Fibroblast of gingiva (primary cell): ENCODE measurements around the gene HTR6.
"Not testable (repeated sequence)": the region's sequence is repeated elsewhere in the genome, so short reads cannot be mapped to it uniquely, and the experiment has no call there.

Source experiments
- DNase-seq: peaks from one replicate; pipeline ENCODE4 v3.0.0-alpha.2; 2011; ENCODE audit warnings: low read depth

HTR6 gene

DNA sequence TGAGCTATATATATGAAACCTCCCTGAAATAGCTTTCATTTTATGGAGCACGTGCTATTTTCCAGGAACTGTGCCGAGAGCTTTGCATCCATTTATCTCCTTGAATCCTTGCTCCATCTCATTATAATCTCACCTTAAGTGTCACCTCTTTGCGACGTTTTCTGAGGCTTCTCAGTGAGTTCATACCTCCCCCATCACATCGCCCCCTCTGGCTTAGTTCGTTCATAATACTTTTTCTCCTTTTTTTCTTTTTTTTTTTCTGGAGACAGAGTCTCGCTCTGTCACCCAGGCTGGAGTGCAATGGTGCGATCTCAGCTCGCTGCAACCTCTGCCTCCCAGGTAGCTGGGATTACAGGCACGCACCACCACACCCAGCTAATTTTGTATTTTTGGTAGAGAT, 25.4 kb upstream of the HTR6 start:
- DNase-seq, result not testable (repeated sequence)

DNA sequence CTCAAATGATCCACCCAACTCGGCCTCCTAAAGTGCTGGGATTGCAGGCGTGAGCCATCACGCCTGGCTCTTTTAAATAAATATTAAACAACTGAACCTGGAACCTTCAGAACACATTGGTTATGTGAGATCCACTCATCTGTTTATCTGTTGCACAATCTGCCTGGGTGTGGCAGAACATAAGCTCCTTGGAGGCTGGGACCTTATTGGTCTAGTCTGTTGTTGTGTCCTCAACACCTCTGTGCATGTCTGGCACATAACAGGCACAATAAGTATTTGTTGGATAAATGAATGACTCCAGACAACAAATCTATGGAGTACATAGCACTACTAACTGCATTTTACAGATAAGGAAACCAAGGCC, 24.7 kb upstream of the HTR6 start:
- DNase-seq, result peak; percentile 49

DNA sequence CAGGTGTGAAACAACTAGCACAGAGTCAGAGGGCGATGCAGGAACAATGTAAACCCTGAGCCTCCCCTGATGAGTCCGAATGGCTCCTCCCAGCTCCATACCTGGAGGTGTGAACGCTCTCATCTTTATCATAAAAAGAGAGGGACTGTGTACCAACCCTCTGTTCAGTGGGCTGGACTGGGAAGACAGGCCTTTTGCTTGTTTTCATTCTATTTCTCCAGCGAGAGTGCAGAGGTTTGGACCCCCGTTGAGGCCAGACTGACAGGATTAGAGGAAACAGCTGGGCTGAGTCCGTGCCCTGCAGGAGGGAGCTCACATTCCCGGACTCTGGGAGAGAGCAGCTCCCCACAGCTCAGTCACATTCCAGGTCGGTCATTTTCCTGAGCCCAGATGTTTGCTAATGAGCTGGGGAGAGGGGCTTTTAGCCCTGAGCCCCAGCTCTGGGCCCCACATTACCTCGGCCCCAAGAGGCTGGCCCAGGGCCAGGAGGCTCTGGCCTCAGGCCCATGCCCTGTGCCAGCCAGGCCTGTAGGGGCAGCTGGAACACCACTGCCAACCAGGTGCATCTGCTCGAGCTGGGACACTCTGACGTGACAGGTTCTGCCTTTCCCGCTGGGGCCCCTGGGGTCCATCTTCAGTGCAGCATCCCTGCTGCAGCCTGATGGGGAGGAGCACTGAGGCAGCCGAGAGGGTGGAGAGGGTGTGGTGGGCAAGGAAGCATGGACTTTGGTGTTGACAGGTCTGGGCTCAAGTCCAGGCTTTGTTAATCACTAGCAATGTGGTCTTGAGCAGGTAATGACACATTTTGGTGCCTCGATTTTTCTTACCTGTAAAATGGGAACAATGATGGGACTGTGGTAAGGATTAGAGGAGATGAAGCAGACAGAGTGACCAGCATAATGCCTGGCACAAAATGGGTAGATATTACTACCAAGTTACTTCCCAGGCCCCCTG, 24.0 kb upstream of the HTR6 start:
- DNase-seq, result no peak

DNA sequence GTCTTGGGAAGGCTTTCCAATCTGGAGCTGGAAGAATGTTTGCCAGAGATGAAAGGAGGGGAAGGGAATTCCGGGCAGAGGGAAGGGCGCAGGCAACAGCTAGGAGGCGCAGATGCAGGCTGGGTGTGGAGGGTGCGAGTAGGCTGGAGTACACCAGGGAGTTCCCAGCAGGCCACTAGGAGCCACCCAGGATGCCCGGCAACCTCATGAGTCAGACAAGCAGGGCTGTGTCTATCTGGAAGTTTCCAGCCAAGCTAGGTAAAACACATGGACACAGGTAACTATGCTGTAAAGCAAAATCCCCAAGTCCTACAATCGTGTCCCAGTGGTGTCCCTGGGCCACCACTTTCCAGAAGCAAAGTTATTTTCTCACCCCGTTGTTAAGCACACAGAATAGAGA, 21.6 kb upstream of the HTR6 start:
- DNase-seq, result no peak

DNA sequence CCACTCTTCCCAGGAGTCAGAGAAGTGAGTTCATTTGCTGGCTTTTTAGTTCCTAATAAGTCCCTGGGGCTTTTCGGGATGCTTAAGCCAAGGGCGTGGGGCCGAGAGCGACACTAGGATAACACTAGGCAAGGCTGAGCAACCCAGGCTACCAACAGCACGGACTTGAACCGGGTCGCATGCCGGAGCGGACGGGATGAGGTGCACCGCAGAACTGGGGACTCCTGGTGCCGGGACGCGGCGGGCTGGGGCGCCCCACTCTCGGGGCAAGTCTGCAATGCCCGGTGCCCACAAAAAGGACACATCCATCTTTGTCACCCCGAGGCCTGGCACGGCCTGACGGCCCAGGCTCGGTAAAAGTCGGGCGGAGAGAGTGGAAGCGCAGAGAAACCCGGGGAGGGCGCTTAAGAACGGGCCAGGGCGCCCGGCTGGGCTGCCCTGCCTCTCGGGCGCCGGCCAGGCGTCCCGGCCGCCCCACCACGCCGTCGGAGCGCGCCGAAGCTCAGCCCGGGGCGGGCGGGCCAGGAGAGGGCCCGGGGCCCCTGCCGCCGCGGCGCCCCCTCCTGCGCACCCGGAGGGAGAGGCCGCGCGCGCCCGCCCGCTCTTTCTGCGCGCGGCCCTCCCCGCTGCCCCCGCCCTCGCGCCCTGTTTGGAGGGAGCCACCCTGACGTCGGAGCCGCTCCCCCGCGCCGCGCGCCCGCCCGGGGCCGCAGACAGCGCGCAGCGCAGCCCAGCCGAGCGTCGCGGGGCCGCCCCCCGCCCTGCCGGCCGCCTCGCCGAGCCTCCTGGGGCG, 20.9 kb upstream of the HTR6 start, which contains the start of gene NBL1:
NBL1 (plus strand) TSS at position 710 of the 793 bp plus-strand sequence. CDS start 10,720 bp downstream, outside the sequence.
- peak; percentile 69 for DNase-seq

DNA sequence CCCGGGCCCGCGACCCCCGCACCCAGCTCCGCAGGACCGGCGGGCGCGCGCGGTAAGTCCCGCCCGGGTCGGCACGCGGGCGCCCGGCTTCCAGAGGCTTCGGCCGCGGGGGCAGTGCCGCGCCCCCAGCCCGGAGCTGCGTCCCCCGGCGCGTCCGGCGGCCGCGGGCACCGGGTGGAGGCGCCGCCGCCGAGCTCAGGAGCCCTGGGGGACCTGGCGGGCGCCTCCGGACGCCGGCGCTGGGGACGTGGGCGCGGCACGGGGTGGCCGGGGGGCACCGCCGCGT, 20.3 kb upstream of the HTR6 start:
- DNase-seq, result no peak

DNA sequence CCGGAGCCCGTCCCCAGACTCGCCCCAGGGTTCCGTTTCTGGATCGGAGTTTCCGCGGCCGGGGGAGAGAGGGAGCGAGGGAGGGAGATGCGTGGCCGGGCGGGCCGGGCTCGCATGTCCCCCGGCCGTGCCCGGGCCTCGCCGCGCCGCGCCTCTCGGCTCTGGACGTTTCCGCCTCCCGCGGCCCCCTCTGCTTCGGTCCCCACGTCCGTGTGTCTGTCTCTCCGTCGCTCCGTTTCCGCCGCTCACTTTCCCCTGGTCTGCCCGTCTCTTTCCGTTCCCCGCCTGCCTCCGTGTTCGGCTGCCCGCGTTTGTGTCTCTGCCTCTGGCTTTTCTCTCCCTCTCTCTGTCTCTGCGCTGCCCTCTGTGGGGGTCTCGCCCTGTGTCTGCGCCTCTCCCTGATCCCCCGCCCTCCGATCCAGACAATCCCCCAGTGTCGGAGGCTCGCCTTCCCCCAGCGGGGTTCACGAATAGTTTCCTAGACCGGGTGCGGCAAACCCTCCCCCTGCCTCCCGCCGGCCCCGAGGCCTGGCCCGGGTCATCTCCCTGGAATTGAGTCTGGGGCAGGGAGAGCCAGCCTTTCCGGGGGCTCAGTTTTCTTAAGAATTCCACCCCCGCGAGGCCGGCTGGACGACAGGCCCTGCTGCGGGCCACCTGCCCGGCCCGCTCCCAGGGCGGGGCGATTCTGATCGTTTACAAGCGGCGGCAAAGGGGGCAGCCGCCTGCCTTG, 19.8 kb upstream of the HTR6 start:
- no peak for DNase-seq

DNA sequence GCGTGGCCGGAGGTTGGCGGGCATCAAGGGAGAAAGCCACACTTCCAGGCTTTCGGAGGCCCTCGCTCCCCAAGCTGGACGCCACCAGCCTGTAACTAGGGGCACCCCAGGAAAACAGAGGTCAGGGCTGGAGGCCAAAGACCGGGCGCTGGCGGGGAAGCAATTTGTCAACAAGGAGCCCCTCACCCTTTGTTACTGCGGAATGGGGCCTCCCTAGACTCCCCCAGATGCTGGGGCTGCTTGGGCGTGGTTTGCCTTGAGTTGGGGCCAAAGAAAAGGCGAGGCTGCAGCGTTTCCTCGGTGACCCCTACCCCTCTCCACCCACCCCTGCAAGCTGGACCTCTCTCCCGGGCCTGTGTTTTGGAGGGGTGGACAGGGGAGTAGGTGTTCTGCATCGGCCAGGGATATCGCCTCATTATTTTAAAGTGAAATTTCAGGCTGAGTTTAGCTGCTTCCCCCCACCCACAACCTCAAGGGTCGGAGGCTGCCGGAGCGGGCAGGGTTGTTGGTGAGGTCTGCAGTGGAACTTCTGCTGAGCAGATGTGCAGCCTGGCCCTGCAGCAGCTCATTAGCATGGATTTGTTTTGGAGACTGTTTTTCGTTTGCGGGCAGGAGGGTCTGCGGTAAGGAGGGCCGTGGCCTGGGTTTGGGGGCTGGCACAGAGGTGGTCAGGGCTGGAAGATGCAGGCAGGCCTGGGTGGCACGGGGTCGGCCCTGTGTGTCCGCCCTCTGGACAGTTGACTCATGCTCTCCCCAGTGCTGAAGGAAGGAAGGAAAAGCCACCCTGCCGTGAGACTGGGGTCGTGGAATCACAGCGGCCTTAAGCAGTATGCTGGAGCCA, 19.0 kb upstream of the HTR6 start:
- DNase-seq, result no peak

DNA sequence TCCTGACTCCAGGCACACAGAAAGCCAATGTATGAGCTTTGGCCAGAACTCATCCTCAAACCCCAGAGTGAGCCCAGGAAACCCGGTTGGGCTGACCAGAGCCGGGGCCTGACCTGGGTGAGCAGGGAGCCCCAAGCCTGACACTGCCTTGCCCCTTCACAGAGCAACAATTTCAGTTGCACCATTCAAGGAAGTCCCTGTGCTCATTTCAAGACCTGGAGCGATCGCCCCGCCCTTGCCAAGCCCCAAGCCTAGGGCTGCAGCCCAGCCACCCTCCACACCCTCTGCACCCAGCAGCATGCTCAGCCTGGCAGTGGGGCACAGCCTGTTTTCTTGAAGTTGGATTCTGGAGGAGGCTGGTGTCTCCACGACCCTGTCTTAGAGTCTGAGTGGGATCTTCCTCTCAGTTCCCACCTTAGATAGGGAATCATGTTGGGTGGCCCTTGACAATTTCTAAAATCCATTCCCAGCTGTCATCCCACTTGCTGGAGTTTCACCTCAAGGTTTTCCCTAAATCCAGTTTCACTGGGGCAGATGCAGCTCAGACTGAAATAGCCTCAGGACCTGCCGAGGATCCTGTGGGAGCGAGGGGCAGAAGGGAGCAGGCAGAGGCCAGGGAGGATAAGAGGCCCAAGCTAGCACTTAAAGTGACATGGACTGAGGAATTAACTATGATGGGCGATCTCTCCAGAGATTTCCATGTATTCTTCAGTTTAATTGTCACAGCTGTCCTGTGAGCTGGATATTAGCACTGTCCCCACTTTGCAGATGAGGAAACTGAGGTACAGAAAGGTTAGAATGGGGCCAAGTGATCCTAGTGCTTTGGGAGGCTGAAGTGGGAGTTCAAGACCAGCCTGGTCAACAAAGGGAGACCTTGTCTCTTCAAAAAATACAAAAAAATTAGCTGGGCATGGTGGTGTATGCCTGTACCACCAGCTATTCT, 18.0 kb upstream of the HTR6 start:
- no peak for DNase-seq

DNA sequence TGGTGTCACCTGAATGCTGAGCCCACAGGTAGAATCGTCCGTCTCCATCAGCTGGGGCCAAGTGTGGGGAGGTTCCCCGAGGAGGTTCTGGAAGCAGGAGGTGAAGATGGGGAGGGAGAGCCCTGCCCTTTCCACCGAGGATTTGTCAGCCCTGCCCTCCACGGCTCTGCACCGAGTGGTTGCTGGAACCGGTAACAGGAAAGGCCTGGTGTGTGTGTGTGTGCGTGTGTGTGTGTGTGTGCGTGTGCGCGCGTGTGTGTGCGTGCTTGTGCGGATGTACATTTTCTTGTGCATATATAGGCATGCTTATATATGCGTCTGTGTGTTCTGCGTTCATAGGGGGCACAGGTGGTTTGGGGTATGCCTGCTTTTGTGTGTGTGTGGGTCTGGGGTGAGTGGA, 17.0 kb upstream of the HTR6 start:
- DNase-seq, result no peak

DNA sequence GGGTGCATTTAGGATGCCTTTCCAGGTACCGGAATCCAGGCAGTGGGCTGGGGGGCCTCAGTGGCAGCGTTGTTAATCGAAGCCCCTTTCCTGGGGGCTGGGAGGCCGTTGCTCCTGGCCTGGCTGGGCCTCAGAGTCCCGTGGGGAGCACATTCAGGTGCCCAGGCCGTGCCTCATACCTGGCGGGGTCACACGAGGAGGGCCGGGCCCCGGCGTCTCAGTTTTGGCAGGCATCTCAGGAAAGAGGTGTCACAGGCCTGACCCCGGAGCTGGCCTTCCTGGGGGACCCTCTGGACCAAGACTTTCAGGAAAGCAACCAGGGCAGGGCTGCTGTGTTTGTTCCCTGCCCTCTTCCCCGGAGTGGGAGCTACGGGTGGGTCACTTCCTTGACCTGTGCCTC, 16.4 kb upstream of the HTR6 start:
- no peak for DNase-seq

DNA sequence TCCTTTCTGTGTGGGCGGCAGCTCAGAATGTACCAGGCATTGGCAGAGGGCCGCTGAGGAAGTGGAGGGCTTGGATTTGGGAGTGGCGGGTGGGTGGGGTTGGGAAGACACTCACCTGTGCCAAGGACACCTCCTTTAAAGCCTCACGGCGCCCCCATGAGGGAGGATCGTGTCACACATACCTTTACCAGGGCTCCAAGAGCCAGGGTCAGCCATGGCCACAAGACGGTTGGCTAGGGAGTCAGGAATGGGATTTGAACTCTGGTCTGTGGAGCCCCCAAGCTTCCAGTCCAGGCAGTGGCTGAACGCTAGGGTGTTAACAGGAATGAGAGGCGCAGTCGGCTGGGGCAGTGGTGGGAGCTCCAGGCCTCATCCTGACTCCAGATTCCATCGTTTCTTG, 16.0 kb upstream of the HTR6 start:
- DNase-seq, result no peak

DNA sequence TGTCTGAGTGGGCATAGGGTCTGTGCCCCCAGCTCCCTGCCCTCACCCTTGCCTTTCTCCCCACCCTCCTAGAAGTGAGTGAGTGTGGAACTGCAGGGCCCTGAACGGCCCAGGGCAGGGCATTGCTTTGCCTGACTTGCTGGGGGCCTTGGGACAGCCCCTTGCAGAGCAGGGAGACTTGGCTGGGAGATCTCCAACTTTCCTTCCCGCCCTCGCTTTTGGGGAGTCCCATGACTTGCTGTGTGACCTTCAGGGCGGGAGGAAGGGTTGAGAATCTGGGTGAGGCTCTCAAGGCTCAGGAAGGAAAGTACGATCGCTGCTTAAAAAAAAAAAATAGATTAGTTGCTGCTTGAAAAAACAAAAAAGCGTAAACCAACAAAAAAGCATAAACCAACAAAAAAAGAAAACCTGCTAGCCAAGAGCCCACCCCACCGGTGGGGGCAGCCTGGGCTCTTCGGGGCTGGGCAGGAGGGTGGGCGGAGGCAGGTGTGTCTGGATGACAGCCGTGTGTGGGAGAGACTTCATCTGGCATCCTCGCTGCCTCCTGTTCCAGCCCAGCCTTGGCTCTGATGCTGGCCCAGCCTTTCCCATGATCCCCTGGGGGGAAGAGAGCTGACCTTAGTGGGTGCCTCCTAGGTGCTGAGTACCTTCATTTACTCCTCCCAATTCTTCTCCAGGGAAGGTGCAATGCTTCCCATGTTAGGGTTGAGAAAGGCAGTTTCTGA, 14.1 kb upstream of the HTR6 start:
- no peak for DNase-seq

DNA sequence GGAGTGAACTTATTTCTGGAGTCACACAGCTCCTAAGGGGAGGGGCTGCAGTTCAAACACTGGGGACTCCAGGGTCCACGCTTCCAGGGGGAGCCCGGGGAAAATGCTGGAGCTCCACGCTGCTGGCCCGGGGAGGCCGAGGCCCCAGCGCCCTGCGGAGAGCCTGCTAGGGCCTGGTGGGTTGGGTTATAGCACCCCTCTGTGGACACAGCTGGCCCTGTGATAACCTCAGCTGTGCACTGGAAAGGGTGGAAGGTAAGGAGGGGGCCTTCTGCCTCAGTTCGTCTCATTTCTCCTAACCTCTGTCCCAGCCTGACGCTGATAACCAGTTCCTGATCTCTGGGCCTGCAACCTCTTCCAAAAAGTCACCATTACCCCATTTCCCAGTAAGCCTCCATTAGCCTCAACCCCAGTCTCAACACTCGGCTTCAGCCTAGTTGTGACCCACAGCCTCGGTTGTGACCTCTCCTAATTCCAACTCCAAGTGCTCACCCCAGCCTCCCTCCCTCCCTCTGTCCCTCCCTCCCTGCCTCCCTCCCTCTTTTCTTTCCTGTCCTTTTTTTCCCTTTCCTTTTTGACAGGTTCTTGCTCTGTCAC, 13.4 kb upstream of the HTR6 start:
- DNase-seq, result peak; percentile 38

DNA sequence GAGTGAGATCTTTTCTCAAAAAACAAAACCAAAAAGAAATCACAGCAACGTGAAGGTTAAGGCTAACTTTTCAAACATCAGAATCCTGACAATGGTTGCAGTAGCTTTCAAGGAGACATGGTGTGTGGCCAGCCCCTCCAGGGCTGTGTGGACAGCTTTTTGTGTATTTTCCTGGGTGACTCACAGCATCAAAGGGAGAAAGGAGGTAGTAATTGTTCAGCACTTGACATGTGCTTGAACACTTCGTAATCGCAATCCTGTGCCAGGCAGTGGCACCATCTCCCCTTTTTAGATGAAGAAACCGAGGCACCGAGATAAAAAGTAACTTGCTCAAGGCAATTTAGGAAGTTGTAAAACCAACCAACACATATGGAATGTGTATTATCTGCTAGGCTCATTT, 10.3 kb upstream of the HTR6 start:
- DNase-seq, result no peak

DNA sequence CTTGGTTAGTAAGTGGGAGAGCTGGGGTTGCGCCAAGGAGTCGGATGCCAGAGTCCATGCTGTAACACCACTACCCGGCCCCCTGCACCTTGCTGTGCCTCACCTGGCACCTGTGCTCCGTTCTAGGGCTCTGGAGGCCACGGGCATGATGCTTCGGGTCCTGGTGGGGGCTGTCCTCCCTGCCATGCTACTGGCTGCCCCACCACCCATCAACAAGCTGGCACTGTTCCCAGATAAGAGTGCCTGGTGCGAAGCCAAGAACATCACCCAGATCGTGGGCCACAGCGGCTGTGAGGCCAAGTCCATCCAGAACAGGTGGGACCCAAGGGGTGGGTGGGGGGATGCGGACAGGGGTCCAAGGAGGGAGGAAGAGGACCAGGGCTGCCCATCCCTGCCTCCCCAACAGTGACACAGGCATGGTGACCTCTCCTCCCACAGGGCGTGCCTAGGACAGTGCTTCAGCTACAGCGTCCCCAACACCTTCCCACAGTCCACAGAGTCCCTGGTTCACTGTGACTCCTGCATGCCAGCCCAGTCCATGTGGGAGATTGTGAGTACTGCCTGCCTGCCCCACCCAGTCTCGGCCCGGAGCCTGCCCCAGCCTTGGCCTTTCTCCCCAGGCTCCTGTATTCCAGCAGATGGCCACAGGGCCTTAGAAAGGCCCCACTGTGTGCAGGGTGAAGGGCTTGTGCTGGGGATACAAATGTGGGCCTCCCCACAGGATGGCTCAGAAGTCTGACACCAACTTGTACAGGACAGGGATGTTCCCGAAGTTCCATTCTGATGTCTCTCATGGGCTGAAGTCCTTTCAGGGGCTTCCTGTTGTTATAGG, 9.6 kb upstream of the HTR6 start:
- no peak for DNase-seq

DNA sequence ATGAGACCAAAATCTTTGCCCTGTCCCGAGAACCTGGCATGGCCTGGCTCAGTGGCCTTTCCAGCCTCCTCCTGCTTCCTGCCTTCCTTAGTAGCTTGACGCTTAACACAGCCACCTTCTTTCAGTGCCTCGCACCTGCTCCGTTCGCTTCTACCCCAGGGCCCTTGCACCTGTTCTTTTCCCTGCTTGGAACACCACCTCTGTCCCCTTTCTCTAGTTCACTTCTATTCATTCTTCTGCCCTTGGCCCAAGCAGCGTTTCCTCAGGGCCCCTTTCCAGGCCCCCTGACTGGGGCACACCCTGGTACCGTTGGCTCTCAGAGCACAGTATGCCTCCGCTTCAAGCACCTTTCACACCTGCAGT, 9.0 kb upstream of the HTR6 start:
- no peak for DNase-seq

DNA sequence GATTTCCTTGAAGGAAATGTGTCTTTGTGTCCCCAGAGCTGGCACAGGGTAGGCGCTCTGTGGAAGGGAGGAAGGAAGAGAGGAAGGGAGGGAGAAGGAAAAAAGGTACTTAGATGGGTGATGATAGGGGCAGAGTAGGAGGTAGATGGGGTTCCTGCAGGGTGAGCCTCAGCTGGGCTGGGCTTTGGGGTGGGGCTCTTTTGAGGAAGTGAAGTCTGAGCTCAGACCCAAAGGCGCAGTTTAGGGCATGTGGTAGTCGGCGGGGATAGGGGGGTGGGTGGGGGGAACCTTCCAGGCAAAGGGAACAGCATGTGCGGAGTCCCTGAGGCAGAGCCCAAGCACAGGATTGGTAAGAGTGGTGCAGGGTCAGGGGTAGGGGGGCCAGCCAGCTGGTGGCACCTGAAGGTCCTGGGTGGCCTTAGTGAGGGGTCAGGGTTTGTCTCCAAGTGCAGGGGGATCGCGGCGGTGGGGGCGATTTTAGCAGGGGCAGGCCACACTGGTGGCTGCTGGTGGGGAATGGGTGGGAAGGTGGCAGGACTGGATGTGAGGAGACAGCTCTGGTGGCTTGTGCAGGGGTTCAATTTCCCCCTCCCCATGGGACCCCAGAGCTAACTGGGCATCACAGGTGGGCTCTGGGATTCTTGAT, 8.4 kb upstream of the HTR6 start:
- DNase-seq, result no peak
